A172 (cell line): Measurements from ENCODE around the gene COG6. TPM values are rescaled to one million over a fixed set of nuclear protein-coding genes. Genes with fewer than 3 reads are reported as not detected.

Experiments
- DNase-seq: peaks from one replicate; pipeline ENCODE4 v3.0.0-alpha.2; 2015; ENCODE audit warnings: low spot score
- total RNA-seq: library from RNA; depleted of rRNA; stranded (reverse); fragments of >200 nt; shearing (Covaris generic); gene quantifications from 2 replicates; pipeline ENCODE4 v1.2.3, GENCODE V29; 2014; rRNA removed

COG6 gene
- 14.1 and 54.6 TPM in 2 replicates for total RNA-seq

DNA sequence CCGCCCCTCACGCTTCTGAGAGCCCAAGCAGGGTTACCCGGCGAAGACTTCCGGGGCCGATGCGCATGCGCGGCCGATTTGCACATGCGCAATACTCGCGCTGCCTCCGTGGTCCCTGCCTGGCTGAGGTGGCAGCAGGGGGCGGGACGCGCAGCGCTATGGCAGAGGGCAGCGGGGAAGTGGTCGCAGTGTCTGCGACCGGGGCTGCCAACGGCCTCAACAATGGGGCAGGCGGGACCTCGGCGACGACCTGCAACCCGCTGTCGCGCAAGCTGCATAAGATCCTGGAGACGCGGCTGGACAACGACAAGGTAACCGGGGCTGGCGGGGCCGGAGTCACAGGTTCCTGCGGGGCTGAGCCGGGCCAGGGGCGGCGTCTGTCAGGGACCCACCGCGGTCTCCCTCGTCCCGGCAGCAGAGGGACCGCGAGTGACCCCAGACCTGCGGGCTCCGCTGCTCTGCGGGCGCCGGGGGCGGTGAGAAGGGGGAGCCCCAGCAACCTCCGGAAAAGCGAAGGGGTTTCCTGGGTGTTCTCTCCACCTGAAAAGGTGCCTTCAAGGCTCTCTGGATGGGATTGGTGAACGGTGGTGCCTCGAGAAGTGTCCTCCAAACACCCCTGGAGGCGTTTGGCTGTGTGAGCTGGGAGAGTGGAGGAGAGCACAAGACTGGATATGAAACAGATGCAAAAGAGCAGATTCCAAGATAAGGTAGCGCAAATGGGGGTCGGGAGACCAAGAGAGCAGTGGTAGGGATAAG is at the start of gene COG6:
Gene COG6 (plus strand): TSS at position 94 of the 756 bp plus-strand sequence. CDS start 65 bp downstream, at position 159.
- peak; percentile 72 for DNase-seq

- DNase-seq, result no peak
These were observed 49.7 kb upstream of the COG6 start for GRCh38 chr13:39605677-39606320.

DNA sequence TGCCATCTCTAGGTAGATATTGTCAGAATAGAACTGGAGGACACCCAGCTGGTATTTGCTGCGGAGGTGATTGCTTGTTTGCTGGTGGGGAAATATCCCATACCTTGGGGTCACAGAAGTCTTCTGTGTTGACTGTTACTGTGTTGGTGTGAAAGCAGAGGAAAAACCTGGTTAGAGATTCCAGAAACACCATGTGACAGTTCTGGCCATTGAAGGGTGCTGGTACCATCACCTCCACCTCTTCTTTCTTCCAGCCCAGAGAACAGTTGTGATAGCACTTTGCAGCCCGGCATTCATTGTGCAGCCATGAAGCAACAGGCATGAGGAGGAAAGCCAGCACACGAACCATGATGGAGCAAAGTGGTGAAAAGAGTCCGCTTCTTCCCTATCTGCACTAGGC is 47.6 kb upstream of the COG6 start:
- DNase-seq, result no peak

- DNase-seq, result peak; percentile 45
These were observed 43.3 kb upstream of the COG6 start for GRCh38 chr13:39612023-39612637.

- DNase-seq, result peak; percentile 49
These were observed 39.3 kb upstream of the COG6 start for GRCh38 chr13:39616087-39616694.

DNA sequence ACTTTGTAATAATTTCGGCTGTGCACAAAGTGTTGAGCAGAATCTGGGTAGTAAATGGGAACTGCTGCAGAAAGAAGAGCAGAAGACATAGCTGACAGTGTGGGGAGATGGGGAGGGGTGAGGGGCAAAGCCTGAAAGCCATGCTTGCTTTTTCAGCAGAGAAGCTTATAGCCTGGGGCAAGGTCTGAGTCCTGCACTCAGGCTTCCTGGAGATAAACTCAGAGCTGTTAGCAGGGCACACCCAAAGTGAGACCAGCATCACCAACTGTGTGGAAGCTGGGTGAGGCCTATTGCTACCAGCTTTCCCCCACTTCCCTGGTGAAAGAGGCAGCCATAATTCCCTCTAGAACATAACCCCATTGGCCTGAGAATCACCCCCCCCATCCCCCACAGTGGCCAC is 36.9 kb upstream of the COG6 start:
- no peak for DNase-seq

DNA sequence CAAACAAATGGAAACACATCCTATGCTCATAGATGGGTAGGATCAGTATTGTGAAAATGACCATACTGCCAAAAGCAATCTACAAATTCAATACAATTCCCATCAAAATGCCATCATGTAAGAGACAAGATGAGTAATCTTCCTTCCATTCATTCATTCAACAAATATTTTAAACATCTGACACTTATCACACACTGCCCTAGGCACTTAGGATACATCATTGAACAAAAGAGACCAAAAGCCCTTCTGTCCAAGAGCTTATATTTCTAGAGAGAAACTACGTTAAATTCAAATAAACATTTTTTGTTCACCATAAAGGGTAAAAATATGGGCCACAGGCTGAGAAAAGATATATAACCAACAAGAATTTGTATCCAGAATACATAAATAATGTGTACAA is 32.0 kb upstream of the COG6 start:
- DNase-seq, result no peak

- DNase-seq, result no peak
These were observed 24.2 kb upstream of the COG6 start for GRCh38 chr13:39631307-39631706.

DNA sequence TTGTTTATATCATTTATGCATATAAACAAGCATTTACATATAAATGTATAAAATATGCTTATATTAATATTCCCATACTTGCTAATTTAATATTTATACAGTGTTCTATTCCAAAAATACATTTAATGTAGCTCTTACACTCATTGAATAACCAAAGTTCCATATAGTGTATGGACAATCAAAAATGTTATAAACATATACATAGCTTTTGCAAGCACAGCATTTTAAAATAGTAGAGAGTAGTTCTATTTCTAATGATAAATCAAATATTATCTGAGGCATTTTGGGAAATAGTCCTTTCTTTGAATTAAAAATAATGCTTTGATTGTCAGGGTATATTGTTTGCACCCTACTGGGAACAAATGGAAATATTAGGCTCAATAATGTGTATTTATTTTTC is 22.5 kb upstream of the COG6 start:
- DNase-seq, result no peak

- DNase-seq, result no peak
These were observed 19.9 kb upstream of the COG6 start for GRCh38 chr13:39635564-39635963.

GRCh38 chr13:39637890-39638289 is 17.6 kb upstream of the COG6 start:
- no peak for DNase-seq

- no peak for DNase-seq
These were observed 13.8 kb upstream of the COG6 start for GRCh38 chr13:39641645-39642044.

- no peak for DNase-seq
These were observed 9.3 kb upstream of the COG6 start for GRCh38 chr13:39646122-39646521.

- no peak for DNase-seq
These were observed 357 bp upstream of the COG6 start for GRCh38 chr13:39655041-39655568.

DNA sequence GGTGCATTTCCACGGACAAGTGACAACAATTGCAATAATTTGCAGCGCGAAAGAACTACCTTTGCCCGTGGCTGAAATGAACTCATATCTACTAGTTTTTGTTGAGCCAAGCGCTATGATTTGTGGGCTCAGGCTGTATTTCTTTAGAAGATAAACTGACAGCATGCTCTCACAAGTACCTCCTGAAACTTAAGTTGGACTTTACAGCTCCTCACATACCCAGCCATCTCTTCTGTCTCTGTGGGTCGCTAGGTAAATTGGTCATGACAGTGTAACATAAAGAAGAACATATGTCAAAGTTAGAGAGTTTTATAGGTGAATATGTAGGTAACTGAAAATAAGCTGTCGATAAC is 839 bp downstream of the COG6 start:
- DNase-seq, result no peak

DNA sequence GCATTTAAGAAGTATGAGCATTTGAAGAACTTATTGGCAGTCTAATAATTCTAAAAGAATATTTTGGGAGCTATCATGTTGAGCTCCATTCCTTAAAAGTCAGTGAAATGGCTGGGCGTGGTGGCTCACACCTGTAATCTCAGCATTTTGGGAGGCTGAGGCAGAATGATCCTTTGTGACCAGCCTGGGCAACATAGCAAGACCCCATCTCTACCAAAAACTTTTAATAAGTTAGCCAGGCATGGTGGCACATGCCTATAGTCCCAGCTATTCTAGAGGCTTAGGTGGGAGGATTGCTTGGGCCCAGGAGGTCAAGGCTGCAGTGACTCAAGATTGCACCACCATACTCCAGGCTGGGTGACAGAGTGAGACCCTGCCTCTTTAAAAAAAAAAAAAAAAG is 8.0 kb downstream of the COG6 start:
- DNase-seq, result no peak

GRCh38 chr13:39663958-39664357 is 8.5 kb downstream of the COG6 start:
- DNase-seq, result no peak

GRCh38 chr13:39665763-39666162 is 10.3 kb downstream of the COG6 start:
- DNase-seq, result no peak

- no peak for DNase-seq
These were observed 15.0 kb downstream of the COG6 start for GRCh38 chr13:39670445-39670844.

DNA sequence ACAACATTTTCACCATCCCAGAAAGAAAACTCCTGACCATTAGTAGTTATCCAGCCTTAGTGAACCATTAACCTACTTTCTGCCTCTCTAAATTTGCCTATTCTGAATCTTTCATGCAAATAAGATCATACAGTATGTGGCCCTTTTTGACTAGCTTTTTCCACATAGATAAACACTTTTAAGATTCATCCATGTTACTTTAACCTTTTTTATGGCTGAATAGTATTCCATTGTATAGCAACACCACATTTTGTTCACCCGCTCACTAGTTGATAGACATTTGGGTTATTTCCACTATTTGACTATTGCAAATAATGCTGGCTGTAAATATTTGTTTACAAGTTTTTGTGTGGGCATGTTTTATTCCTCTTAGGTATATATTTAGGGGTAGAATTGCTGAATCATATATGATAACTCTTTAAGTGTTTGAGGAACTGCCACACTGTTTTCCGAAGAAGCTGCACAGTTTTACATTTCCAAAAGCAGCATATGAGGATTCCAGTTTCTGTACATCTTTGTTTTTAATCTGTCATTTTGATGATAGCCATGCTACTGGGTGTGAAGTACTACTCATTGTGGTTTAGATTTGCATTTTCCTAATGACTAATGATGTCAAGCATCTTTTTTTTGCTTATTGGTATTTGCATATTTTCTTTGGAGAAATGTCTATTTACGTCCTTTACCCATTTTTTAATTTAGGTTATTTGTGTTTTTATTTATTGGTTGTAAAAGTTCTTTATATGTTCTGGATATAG is 17.1 kb downstream of the COG6 start:
- no peak for DNase-seq

DNA sequence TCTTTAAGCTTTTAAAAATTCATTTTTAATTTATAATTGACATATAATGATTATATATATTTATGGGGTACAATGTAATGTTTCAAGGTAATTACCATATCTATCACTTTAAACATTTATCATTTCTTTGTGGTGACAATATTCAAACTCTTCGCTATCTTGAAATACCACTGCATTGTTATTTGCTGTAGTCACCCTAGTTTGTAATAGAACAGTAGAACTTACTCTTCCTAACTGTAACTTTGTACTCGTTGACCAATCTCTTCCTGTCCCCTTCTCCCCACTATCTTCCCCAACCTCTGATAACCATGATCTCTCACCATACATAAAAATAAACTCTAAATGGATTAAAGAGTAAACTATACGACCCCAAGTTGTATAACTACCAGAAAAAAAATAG is 20.4 kb downstream of the COG6 start:
- no peak for DNase-seq
